MM.1S (cell line): ENCODE data around the gene LRRC8E.

Source experiments
- CTCF ChIP-seq: fragments of 300-600 bp; sonication (generic); IDR thresholded peaks from 2 replicates; pipeline ENCODE4 v1.5.1; 2016; ENCODE audit warnings: antibody characterized with exemption, low read length, mixed read lengths
- EZH2 ChIP-seq: fragments of 300-600 bp; sonication (generic); optimal IDR thresholded peaks from 2 replicates; pipeline ENCODE3; 2017; ENCODE audit warnings: low read depth, mild to moderate bottlenecking, antibody characterized with exemption, low read length, mixed read lengths
- EZH2phosphoT487 ChIP-seq: fragments of 300-600 bp; sonication (generic); IDR thresholded peaks from 2 replicates; pipeline ENCODE4 v1.6.1; 2018; ENCODE audit warnings: antibody characterized with exemption, low read length

DNA sequence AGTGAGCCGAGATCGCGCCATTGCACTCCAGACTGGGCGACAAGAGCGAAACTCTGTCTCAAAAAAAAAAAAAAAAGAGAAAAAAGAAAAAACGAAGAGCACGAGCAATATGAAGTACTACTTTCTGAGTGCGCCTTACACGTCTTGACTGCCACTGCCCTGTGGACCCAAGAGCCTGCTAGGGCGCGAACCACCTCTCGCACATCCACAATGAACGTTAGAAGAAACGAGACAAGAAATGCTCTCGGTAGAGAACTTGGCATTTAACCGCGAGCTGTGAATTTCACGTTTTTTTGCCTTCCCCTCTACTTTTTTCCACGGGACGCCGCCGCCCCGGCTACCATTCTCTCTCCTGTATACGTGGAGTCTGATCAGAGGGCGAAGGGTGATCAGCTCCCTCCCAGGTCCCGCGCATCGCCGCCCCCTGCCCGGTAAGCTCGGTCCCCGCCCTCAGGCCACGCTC lies 54.7 kb downstream of the LRRC8E start:
- TF ChIP-seq EZH2 (no peak), CTCF (no peak), EZH2phosphoT487 (no peak)
